Activated T-helper 1 cell treated with Interleukin-2 at 50 U/mL for 16 hours (primary cell): ENCODE measurements around the gene PRKCQ.

Experiments
- DNase-seq: peaks from one replicate; pipeline ENCODE4 v3.0.0-alpha.2; 2020; ENCODE audit warnings: low read depth

The PRKCQ gene

GRCh38 chr10:6579904-6580278, at the start of gene PRKCQ:
PRKCQ (minus strand) TSS chr10:6580276; CDS start chr10:6515135, 65,141 bp downstream.
- DNase-seq, result no peak

- DNase-seq, result no peak
Measured at GRCh38 chr10:6625428-6625827, 45.4 kb upstream of the PRKCQ start.

GRCh38 chr10:6624392-6624791, 44.3 kb upstream of the PRKCQ start:
- no peak for DNase-seq

- no peak for DNase-seq
Measured at GRCh38 chr10:6622921-6623320, 42.8 kb upstream of the PRKCQ start.

- DNase-seq, result no peak
Measured at GRCh38 chr10:6621536-6621935, 41.5 kb upstream of the PRKCQ start.

GRCh38 chr10:6619660-6620059, 39.6 kb upstream of the PRKCQ start:
- no peak for DNase-seq

GRCh38 chr10:6618340-6618739, 38.3 kb upstream of the PRKCQ start:
- no peak for DNase-seq

- no peak for DNase-seq
Measured at GRCh38 chr10:6617309-6618076, 37.4 kb upstream of the PRKCQ start.

- no peak for DNase-seq
Measured at GRCh38 chr10:6615971-6616370, 35.9 kb upstream of the PRKCQ start.

GRCh38 chr10:6612371-6612770, 32.3 kb upstream of the PRKCQ start:
- DNase-seq, result no peak

GRCh38 chr10:6610647-6611046, 30.6 kb upstream of the PRKCQ start:
- no peak for DNase-seq

- DNase-seq, result no peak
Measured at GRCh38 chr10:6609625-6610024, 29.5 kb upstream of the PRKCQ start.

GRCh38 chr10:6607778-6608177, 27.7 kb upstream of the PRKCQ start:
- no peak for DNase-seq

- no peak for DNase-seq
Measured at GRCh38 chr10:6607182-6607581, 27.1 kb upstream of the PRKCQ start.

- DNase-seq, result no peak
Measured at GRCh38 chr10:6603142-6604125, 23.4 kb upstream of the PRKCQ start.

GRCh38 chr10:6602700-6603084, 22.6 kb upstream of the PRKCQ start:
- DNase-seq, result no peak

GRCh38 chr10:6602026-6602699, 22.1 kb upstream of the PRKCQ start:
- no peak for DNase-seq

GRCh38 chr10:6601246-6601805, 21.2 kb upstream of the PRKCQ start:
- DNase-seq, result peak; percentile 13

GRCh38 chr10:6600224-6600987, 20.3 kb upstream of the PRKCQ start:
- DNase-seq, result no peak

GRCh38 chr10:6598679-6599078, 18.6 kb upstream of the PRKCQ start:
- DNase-seq, result no peak

- DNase-seq, result no peak
Measured at GRCh38 chr10:6597478-6597877, 17.4 kb upstream of the PRKCQ start.
